OCI-LY7 (cell line): ENCODE results near the gene STIM1.

Experiments used
- CTCF ChIP-seq: fragments of 200-600 bp; sonication (generic); conservative IDR thresholded peaks from 2 replicates; pipeline ENCODE4 v1.5.1; 2014; ENCODE audit warnings: mild to moderate bottlenecking, antibody characterized with exemption, low read length, moderate library complexity, mixed read lengths
- EZH2phosphoT487 ChIP-seq: fragments of 200-600 bp; sonication (generic); IDR thresholded peaks from 2 replicates; pipeline ENCODE4 v1.6.1; 2018; ENCODE audit warnings: low read depth, borderline replicate concordance, mild to moderate bottlenecking, mixed run types, antibody characterized with exemption, low read length, moderate library complexity, mixed read lengths

DNA sequence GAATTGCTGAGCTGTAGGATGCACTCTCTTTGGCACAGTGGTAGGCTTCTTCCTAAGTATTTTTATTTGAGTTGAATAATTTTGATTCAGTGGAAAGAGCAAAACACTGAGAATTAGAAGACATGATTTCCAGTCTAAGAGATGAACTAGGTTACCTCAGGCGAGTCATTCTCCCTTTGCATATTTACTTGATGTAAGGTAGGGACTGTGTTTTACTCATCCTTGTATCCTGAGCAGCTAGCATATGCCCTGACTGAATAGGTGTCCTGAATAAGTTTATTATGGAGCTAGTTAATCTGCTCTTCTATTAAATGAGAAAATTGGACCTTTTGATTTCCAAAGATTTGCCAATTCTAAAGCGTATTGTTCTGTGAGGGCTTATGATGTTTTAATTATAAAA is 50.7 kb downstream of the STIM1 start:
- TF ChIP-seq CTCF (no peak), EZH2phosphoT487 (no peak)
